GM19099 (cell line): ENCODE results near the gene GPX4.

Experiments used
- POLR2A ChIP-seq: IDR thresholded peaks from 3 replicates; pipeline ENCODE4 v1.6.1; 2011; ENCODE audit warnings: low read depth; ENCODE audit not compliant: insufficient read length; ENCODE audit errors: extremely low read depth

GPX4 gene

DNA sequence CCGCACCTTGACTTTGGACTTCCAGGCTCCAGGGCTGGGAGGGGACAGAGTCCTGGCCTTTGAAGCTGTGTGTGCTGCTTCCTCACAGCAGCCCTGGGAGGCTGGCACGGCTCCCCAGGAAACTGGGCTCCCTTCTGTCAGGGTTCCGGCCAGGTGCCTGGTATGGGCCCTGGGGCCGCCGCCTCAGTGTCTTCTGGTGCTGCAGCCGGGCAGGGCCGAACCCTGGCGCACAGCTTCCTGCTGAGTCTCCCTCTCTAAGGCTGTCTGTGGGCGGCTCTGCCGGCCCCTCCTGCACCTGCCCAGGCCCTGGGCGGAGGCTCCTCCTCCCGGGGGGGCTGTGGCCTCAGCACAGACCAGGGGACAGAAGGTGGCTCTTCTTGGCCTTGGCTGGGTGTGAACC, 32.4 kb downstream of the GPX4 start:
- TF ChIP-seq POLR2A, result no peak

DNA sequence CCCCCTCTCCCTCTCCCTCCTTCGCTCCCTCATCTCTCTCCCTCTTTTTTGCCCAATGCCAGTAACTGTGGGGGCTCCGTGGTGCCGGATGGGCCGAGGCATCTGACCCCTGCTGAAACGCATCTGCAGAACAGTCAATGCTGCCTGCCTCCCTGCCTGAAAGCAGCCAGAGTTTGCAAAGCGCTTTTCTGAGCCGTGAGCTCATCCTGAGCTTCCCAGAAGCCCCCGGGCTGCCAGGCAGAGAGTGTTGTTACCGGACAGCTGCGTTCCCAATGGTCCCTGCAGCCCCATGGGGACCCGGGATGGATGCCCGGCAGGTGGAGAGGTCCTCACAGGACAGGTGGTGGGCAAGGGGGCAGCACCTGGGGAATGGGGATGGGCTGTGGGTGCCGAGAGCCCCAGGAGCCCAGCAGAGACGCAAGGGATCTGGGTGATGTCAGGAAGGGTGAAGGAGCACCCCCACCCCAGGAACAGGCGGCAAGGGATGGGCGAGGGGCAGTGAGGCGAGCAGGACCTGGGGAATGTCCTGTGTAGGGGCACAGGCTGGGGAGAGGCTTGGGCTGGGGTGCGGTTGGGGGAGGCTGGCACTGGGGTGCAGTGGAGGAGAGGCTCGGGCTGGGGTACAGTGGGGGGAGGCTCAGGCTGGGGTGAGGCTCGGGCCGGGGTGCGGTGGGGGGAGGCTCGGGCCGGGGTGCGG, 33.0 kb downstream of the GPX4 start:
- TF ChIP-seq POLR2A, result no peak

DNA sequence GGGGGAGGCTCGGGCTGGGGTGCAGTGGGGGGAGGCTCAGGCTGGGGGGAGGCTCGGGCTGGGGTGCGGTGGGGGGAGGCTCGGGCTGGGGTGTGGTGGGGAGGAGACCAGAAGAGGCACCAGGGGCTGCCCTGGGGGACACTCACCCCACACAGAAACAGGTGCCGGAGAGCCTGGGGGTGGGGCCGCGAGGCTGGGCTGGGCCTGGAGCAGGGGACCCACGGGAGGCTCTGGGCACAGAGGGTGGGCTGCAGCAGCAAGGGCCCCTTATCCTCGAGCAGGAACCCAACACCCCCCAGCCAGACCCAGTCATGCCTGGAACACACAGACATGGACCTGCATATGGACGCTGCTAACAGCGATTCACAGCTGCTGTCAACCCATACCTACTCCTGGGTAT, 34.3 kb downstream of the GPX4 start:
- TF ChIP-seq POLR2A, result no peak

DNA sequence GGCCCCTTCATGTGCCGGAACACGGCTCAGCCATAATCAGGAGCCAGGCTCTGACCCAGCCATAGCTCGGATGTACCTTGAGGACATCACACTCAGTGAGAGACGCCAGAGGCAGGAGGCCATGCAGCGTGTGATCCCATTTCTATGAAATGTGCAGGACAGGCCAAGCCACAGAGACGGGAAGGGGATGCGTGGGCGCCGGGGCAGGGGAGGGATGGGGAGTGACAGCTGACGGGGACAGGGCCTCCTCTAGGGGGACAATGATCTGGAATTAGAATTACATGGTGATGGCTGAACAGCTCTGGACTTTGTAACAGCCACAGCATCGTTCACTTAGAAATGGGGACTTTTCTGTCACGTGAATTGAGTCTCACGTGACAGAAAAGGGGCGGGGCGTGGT, 35.3 kb downstream of the GPX4 start:
- no peak for TF ChIP-seq POLR2A

DNA sequence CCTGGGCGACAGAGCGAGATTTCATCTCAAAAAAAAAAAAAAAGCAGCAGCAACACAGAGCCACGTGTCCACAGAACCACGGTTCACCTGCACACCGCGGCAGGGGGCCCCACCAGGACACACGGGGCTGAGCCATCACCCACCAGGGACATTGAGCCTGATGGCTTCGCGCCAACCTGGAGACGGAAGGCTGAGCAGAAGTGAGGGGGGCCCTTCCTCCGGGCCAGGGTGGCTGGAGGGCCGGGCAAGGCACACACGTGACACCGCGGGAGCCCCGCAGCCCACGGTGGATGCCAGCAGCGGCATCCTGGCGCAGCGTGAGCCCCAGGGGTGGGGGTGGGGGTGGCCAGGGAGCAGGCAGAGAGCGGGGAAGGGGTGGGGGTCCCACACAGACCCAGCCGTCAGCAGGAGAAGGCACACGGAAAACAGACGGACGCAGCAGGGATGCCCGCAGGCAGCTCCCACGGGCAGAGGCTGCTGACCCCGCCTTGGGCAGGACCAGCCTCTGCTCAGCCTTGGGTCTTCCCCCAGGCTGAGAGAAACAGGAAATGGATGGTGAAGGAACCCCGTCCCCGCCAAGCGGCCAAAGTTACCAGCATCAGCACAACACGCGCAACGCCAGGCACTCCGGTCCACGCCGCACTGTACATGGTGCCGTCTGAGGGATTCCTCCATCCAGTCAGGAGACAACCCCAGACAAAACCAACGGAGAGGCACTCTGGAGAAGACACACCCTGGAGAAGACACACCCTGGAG, 36.7 kb downstream of the GPX4 start:
- TF ChIP-seq POLR2A, result no peak

DNA sequence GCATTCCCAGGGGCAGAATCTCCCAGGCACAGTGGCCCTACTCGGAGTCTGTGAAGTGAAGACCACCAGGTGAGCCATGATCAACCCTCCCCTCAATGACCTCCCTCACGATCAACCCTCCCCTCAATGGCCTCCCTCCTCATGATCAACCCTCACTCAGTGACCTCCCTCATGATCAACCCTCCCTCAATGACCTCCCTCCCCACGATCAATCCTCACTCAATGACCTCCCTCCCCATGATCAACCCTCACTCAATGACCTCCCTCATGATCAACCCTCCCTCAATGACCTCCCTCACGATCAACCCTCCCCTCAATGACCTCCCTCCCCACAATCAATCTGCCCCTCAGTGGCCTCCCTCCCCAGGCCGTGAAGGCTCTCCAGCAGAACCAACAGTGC, 38.1 kb downstream of the GPX4 start:
- TF ChIP-seq POLR2A, result no peak

DNA sequence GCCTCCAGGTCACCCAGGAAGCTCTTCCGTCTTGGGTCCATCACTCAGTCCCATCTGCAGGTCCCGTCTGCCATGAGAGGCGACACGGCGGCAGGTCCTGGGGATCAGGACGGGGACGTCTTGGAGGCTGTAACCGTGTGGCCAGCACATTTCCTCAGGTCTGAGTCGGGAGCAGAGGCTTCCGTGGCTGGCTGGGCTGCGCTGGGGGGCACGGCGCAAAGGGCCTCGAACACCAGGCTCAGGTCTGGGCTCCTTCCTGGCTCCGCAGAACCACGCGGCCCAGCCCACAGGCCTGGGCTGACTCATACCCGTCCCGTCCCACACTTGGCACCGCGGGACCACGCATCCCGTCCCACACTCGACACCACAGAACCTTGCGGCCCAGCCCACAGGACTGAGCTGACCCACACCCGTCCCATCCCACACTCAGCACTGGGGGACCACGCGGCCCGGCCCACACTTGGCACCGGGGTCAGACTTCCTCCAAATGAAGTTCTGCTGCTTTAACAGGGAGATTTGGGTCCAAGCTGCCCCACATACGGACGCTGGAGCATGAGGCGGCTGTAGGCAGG, 40.1 kb downstream of the GPX4 start:
- no peak for TF ChIP-seq POLR2A

DNA sequence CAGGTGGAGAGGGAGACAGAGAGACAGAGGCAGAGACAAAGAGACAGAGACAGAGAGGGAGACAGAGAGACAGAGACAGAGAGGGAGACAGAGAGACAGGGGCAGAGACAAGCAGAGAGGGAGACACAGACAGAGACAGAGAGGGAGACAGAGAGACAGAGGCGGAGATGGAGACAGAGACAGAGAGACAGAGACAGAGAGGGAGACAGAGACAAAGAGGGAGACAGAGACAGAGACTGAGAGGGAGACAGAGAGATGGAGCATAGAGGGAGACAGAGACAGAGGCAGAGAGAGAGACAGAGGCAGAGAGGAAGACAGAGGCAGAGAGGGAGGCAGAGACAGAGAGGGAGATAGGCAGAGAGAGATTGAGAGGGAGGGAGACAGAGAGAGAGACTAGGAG, 40.9 kb downstream of the GPX4 start:
- no peak for TF ChIP-seq POLR2A

DNA sequence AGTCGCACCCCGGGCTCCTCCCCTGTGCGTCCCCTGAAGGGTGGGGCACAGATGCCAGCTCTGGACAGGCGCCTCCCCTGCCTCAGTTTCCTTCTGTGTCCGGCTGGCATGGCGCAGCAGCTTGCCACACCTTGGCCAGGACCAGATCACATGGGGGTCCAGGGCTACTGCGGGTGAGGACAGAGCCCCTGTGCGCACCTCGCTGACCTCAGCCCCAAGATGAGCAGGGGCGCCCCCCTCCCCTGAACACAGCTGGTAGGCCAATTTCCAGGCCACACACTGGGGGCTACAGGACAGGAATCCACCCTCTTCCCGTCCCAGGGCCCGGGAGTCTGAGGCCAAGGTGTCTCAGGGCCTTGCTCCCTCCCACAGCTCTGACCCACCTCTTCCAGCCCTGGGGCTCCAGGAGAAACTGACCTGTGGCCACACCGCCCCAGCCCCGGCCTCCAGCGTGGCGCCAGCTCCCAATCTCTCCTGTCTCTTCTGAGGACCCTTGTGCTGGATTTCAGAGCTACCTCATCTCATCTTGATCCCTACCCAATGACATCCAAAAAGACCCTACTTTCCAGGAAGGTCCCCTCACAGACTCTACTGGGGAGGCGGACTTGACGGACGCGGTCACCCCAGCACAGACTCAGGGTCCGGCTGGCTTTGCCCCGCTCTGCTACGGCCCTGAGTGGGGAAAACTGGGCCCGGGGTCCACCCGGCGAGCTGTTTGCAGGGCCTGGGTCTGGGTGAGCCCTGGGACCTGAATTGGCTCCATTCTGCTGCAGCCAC, 42.0 kb downstream of the GPX4 start:
- TF ChIP-seq POLR2A, result no peak

DNA sequence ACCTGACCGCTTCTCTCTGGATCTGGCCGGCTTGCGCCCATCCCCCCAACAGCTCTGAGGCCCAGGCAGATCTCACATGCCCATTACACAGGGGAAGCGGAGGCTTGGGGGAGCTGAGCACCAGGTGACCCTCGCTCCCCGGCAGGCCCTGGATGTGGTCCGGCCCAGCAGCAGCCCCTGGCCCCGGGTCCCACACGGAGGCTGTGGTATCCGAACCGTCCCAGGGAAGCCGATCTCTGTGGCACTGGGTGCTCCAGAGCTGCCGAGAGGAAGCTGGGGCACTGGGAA, 42.6 kb downstream of the GPX4 start:
- no peak for TF ChIP-seq POLR2A

DNA sequence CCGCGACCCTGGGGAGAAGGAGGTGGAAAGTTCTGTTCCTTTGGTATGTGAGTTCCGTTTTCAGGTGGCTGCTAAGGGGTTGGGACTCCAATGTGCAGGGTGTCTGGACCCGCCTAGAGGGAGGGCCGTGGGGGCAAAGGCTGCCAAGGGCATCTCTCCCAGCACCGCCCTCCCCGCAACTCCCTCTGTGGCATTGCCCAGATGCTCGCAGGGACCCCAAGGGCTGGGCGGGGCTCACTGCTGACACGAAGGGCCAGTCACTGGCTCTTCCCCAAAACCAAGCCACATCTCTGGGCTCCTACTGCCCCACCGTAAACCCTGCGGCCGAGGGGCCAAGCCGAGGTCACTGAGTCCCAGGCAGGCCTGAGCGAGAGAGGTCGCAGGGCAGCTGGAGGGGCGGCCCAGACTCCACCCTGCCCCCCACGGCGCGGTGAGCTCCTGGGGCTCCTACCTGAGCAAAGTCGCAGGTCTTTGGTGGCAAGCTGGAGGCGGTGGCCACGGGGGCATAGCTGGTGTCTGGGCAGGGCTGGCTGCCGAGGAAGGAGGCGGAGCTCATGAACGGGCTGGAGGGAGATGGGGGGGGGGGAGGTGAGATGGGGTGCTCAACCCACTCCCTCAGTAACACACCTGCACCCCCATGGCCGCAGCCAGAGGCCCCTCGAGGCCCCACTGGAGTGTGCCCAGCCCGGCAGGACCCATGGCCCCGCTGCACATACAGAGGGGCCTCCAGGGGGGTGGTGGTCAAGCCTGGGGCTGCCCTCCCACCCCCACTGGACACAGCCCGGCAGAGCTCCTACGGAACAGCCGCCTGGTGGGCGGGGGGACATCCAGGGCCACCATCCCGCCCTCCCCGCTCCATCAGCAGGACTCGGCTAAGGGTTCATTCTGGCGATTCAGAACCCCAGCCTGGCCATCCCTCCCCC, 43.3 kb downstream of the GPX4 start:
- TF ChIP-seq POLR2A, result no peak

DNA sequence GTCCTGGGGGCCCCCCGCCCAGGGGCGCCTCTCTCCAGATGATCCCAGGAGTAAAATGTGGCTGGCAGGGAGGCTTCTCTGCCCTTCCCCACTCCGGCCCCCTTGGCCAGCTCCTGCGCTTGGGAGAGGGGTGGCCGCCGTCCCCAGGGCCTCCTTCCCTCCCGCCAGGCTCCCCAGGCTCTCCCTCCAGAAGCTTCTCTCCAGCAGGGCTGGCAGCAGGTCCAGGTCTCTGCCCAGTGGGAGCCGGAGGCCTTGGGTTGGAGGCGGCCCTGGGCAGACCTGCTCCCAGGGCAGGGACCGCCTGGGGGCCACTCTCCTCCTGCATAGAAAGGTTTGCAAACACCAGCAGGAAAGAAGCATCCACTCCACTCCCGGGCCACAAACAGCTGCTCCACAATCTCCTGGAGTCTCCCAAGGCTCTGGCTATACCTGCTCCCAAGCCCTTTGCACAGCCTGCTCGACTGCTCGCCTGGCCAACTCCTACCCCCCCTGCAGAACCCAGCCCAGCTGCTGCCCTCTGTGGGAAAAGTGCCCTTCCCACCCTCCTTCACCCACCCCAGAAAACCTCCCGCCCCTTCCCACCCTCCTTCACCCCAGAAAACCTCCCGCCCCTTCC, 44.2 kb downstream of the GPX4 start:
- no peak for TF ChIP-seq POLR2A

DNA sequence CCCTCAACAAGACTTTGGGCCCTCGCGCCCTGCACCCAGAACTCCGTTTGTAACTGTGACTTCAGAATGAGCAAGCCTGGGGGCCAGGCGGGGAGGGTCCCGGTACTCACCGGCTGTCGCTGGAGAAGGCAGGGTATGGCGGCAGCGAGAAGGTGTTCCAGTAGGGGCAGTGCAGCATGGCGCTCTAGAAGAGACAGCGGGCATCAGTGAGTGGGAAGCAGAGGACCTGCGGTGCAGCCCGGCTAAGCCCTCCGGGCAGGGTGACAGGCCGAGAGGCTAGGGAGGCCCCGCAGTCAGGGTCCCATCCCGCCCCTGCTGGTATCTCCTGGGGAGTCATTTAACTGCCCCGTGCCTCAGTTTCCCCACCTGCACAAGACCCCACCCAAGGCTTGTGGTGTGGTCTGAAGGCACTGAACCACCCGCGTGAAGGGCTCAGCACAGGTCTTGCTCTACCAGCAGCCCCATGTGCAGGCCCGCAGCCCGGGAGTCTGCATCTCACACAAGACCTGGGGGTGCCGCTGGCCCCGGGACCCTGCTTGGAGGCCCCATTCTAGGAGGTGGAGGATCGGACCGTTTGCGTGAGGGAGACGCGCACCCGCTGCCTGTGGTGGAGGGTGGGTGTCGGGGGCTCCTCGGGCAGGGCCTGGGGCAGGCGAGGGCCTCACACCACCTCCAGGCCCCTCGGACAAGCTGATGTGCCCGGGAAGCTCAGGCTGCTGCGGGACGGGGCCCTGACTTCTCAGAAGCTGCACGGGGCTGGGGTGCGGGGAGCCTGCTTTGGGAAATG, 45.7 kb downstream of the GPX4 start:
- TF ChIP-seq POLR2A, result no peak
